Keratinocyte (primary cell): ENCODE data around the gene RRAS2. TPM values are rescaled to one million over a fixed set of nuclear protein-coding genes. Genes with fewer than 3 reads are reported as not detected.

ENCODE experiments used
- DNase-seq: peaks from one replicate; pipeline ENCODE4 v3.0.0-alpha.2; 2011; ENCODE audit warnings: low read depth, missing footprints, low spot score
- FAIRE-seq: peaks from 2 replicates; lab custom pipeline; 2011; peaks lifted over from hg19 to GRCh38; lab: Jason Lieb, UNC
- H2AFZ ChIP-seq: 2 replicates; pipeline ENCODE4 v1.6.0; 2012; ENCODE audit warnings: low read length, control low read depth, inconsistent platforms; ENCODE audit not compliant: control insufficient read depth
- H3K27ac ChIP-seq: 2 replicates; pipeline ENCODE4 v1.5.1; 2011; ENCODE audit warnings: low read length; ENCODE audit not compliant: control insufficient read depth, insufficient read depth
- H3K27me3 ChIP-seq: 3 replicates; pipeline ENCODE4 v1.6.0; 2011; ENCODE audit warnings: low read length; ENCODE audit not compliant: control insufficient read depth, insufficient read depth; ENCODE audit errors: extremely low read depth
- H3K36me3 ChIP-seq, 2 experiments: 2 replicates in 1 of 2; 3 replicates in 1 of 2; pipeline ENCODE4 v1.5.1; 2011; ENCODE audit warnings: low read length in 2 of 2, mild to moderate bottlenecking in 1 of 2; ENCODE audit not compliant: control insufficient read depth in 2 of 2, insufficient read depth in 2 of 2; ENCODE audit errors: extremely low read depth in 1 of 2
- H3K4me1 ChIP-seq: 3 replicates; pipeline ENCODE4 v1.5.1; 2011; ENCODE audit warnings: low read length; ENCODE audit not compliant: control insufficient read depth, insufficient read depth; ENCODE audit errors: extremely low read depth
- H3K4me2 ChIP-seq: 3 replicates; pipeline ENCODE4 v1.6.0; 2011; ENCODE audit warnings: low read depth, low read length; ENCODE audit not compliant: control insufficient read depth, insufficient read depth; ENCODE audit errors: extremely low read depth
- H3K4me3 ChIP-seq, 3 experiments: fragments of 200-600 bp in 1 of 3; sonication (generic) in 1 of 3; 2 replicates in 2 of 3; 3 replicates in 1 of 3; pipeline ENCODE4 v1.5.1; 2011 to 2016; ENCODE audit warnings: low read length in 3 of 3, mild to moderate bottlenecking in 3 of 3, control low read depth in 2 of 3, inconsistent platforms in 1 of 3, low read depth in 1 of 3, mixed read lengths in 1 of 3, mixed run types in 1 of 3, moderate library complexity in 1 of 3; ENCODE audit not compliant: control insufficient read depth in 2 of 3, insufficient read depth in 2 of 3; ENCODE audit errors: extremely low read depth in 1 of 3
- H3K79me2 ChIP-seq: 2 replicates; pipeline ENCODE4 v1.6.0; 2012; ENCODE audit warnings: low read length; ENCODE audit not compliant: control insufficient read depth, insufficient read depth
- H3K9ac ChIP-seq: 3 replicates; pipeline ENCODE4 v1.6.0; 2011; ENCODE audit warnings: low read length; ENCODE audit not compliant: control insufficient read depth, insufficient read depth; ENCODE audit errors: extremely low read depth
- H3K9me1 ChIP-seq: 3 replicates; pipeline ENCODE4 v1.6.0; 2011; ENCODE audit warnings: low read length; ENCODE audit not compliant: control insufficient read depth, insufficient read depth; ENCODE audit errors: extremely low read depth
- H3K9me3 ChIP-seq: 2 replicates; pipeline ENCODE4 v1.5.1; 2012; ENCODE audit warnings: low read depth, low read length; ENCODE audit not compliant: control insufficient read depth
- H4K20me1 ChIP-seq: 3 replicates; pipeline ENCODE4 v1.6.0; 2011; ENCODE audit warnings: low read length; ENCODE audit not compliant: control insufficient read depth, insufficient read depth; ENCODE audit errors: extremely low read depth
- CTCF ChIP-seq, 3 experiments: IDR thresholded peaks in 1 of 3; conservative IDR thresholded peaks in 1 of 3; optimal IDR thresholded peaks in 1 of 3; 2 replicates in 2 of 3; 3 replicates in 1 of 3; pipeline versions ENCODE3 to v1.5.1; 2011; ENCODE audit warnings: low read length in 3 of 3, mild to moderate bottlenecking in 3 of 3, moderate library complexity in 2 of 3, control low read depth in 1 of 3, inconsistent platforms in 1 of 3; ENCODE audit not compliant: insufficient read depth in 2 of 3; ENCODE audit errors: extremely low read depth in 1 of 3
- EZH2 ChIP-seq: IDR thresholded peaks from one replicate; pipeline ENCODE4 v1.6.1; 2012; ENCODE audit warnings: inconsistent platforms, mild to moderate bottlenecking, low read length, moderate library complexity
- dilution Hi-C: fragments of 300-500 bp; cut with MboI; formaldehyde crosslinking; loops from one replicate; pipeline ENCODE4 v1.7.0; 2020; ENCODE audit warnings: low sequenced_read_pairs; ENCODE audit not compliant: extremely low pct_ligation_motif_present
- polyA plus RNA-seq, 5 experiments: library from polyadenylated mRNA; depleted of rRNA in 3 of 5; stranded (reverse) in 3 of 5; stranded (forward) in 1 of 5; unstranded in 1 of 5; fragments of >200 nt; gene quantifications; 1 replicate in 1 of 5; 2 replicates in 3 of 5; 3 replicates in 1 of 5; pipeline versions ENCODE4 v1.2.1 to v1.2.3, GENCODE V29; 2011 to 2012; ENCODE audit warnings: missing spikeins in 2 of 5, low read depth in 1 of 5, low replicate concordance in 1 of 5

The RRAS2 gene
- polyA plus RNA-seq, 1 donor (not counting 4 experiments of a cell fraction or from before 2014, with no cell fraction given), result 99.3 TPM

- Histone ChIP-seq H4K20me1 (no peaks in the 10 kb centered on the region), H3K36me3 (no peaks in the 10 kb centered on the region), H3K79me2 (no peaks in the 10 kb centered on the region), H3K27ac (no peak overlapping the region), H3K9me1 (no peaks in the 10 kb centered on the region), H3K4me3 (no peak overlapping the region), H3K27me3 (no peaks in the 10 kb centered on the region), H3K4me2 (no peak overlapping the region), H3K9me3 (no peaks in the 10 kb centered on the region), H3K4me1 (peaks cover 16% of the 10 kb centered on the region), H3K9ac (no peak overlapping the region), H2AFZ (no peak overlapping the region)
- FAIRE-seq, result no peak
- DNase-seq, result no peak
- dilution Hi-C loops, result no loop called here
- TF ChIP-seq CTCF (optimal IDR thresholded peaks at IDR 0.05 in 1 of 3, IDR thresholded peaks at IDR 0.05 in 1 of 3, conservative IDR thresholded peaks at IDR 0.05 in 1 of 3; ENCODE audit: extremely low read depth in 1 of 3, insufficient read depth in 2 of 3, low read length in 3 of 3) (no peak), EZH2 (no peak)
These were observed 13.0 kb upstream of the RRAS2 start for GRCh38 chr11:14372011-14372410.

GRCh38 chr11:14371249-14371648, 12.3 kb upstream of the RRAS2 start:
- Histone ChIP-seq H3K27ac (no peak overlapping the region), H2AFZ (no peak overlapping the region), H3K4me1 (peaks cover 11% of the 10 kb centered on the region), H3K4me3 (no peak overlapping the region), H3K79me2 (no peaks in the 10 kb centered on the region), H3K36me3 (no peaks in the 10 kb centered on the region), H3K27me3 (no peaks in the 10 kb centered on the region), H3K4me2 (no peak overlapping the region), H3K9me3 (no peaks in the 10 kb centered on the region), H4K20me1 (no peaks in the 10 kb centered on the region), H3K9ac (no peak overlapping the region), H3K9me1 (no peaks in the 10 kb centered on the region)
- DNase-seq (no peak), FAIRE-seq (no peak)
- dilution Hi-C loops, result no loop called here
- TF ChIP-seq EZH2 (no peak), CTCF (optimal IDR thresholded peaks at IDR 0.05 in 1 of 3, IDR thresholded peaks at IDR 0.05 in 1 of 3, conservative IDR thresholded peaks at IDR 0.05 in 1 of 3; ENCODE audit: extremely low read depth in 1 of 3, insufficient read depth in 2 of 3, low read length in 3 of 3) (no peak)
